HT1080 (cell line): Measurements from ENCODE around the gene ABCC2. TPM values are rescaled to one million over a fixed set of nuclear protein-coding genes. Genes with fewer than 3 reads are reported as not detected.
"Not testable (repeated sequence)": the region's sequence is repeated elsewhere in the genome, so short reads cannot be mapped to it uniquely, and the experiment has no call there.

Experiments
- DNase-seq: peaks from one replicate; pipeline ENCODE4 v3.0.0-alpha.2; 2015; ENCODE audit warnings: low read depth
- total RNA-seq: library from RNA; depleted of rRNA; stranded (reverse); fragments of >200 nt; shearing (Covaris generic); gene quantifications from 2 replicates; pipeline ENCODE4 v1.2.3, GENCODE V29; 2014

The ABCC2 gene
- total RNA-seq, 1 experiment from 2014 or later, result 0.90 TPM

GRCh38 chr10:99807786-99808185, 25.3 kb downstream of the ABCC2 start:
- DNase-seq, result no peak

GRCh38 chr10:99808270-99808669, 25.8 kb downstream of the ABCC2 start:
- DNase-seq, result no peak

GRCh38 chr10:99809481-99809880, 27.0 kb downstream of the ABCC2 start:
- no peak for DNase-seq

- DNase-seq, result no peak
Observed at GRCh38 chr10:99809931-99810615, 27.6 kb downstream of the ABCC2 start.

GRCh38 chr10:99812177-99812576, 29.7 kb downstream of the ABCC2 start:
- DNase-seq, result no peak

GRCh38 chr10:99814143-99814542, 31.7 kb downstream of the ABCC2 start:
- DNase-seq, result no peak

GRCh38 chr10:99815621-99816020, 33.2 kb downstream of the ABCC2 start:
- DNase-seq, result no peak

GRCh38 chr10:99827936-99828335, 45.5 kb downstream of the ABCC2 start:
- no peak for DNase-seq

GRCh38 chr10:99828464-99828863, 46.0 kb downstream of the ABCC2 start:
- no peak for DNase-seq

- no peak for DNase-seq
Observed at GRCh38 chr10:99832439-99832838, 50.0 kb downstream of the ABCC2 start.

GRCh38 chr10:99834410-99834809, 52.0 kb downstream of the ABCC2 start:
- DNase-seq, result peak; percentile 95

GRCh38 chr10:99835947-99836346, 53.5 kb downstream of the ABCC2 start:
- DNase-seq, result no peak

GRCh38 chr10:99836711-99837110, 54.3 kb downstream of the ABCC2 start:
- no peak for DNase-seq

GRCh38 chr10:99840859-99841258, 58.4 kb downstream of the ABCC2 start:
- DNase-seq, result not testable (repeated sequence)

GRCh38 chr10:99841746-99842145, 59.3 kb downstream of the ABCC2 start:
- DNase-seq, result no peak

GRCh38 chr10:99843310-99843709, 60.9 kb downstream of the ABCC2 start:
- no peak for DNase-seq

- no peak for DNase-seq
Observed at GRCh38 chr10:99844433-99844955, 62.1 kb downstream of the ABCC2 start.

- peak; percentile 90 for DNase-seq
Observed at GRCh38 chr10:99845837-99846382, 63.5 kb downstream of the ABCC2 start.

- no peak for DNase-seq
Observed at GRCh38 chr10:99849057-99849456, 66.6 kb downstream of the ABCC2 start.

GRCh38 chr10:99849536-99849935, 67.1 kb downstream of the ABCC2 start:
- DNase-seq, result no peak

- no peak for DNase-seq
Observed at GRCh38 chr10:99850021-99850766, 67.8 kb downstream of the ABCC2 start.

GRCh38 chr10:99850767-99851340, 68.4 kb downstream of the ABCC2 start:
- DNase-seq, result no peak
